Neural progenitor cell (in vitro differentiated cells): Measurements from ENCODE around the gene MBLAC2. TPM values are rescaled to one million over a fixed set of nuclear protein-coding genes. Genes with fewer than 3 reads are reported as not detected.
A peak's percentile ranks its signal among the peaks of the same experiment; 100 is the strongest.

ENCODE experiments used
- DNase-seq: peaks from one replicate; pipeline ENCODE4 v3.0.0-alpha.2; 2016; ENCODE audit warnings: low spot score
- H2AFZ ChIP-seq: fragments of 200-600 bp; sonication (generic); replicated peaks from 2 replicates; pipeline ENCODE4 v1.6.1; 2016; ENCODE audit warnings: antibody characterized with exemption
- H3F3A ChIP-seq: fragments of 200-600 bp; sonication (generic); 2 replicates; pipeline ENCODE4 v1.6.1; 2016; ENCODE audit warnings: antibody characterized with exemption, low read depth
- H3K27ac ChIP-seq: fragments of 200-600 bp; sonication (generic); 2 replicates; pipeline ENCODE4 v1.5.1; 2016; ENCODE audit warnings: mild to moderate bottlenecking
- H3K27me3 ChIP-seq: fragments of 200-600 bp; sonication (generic); 2 replicates; pipeline ENCODE4 v1.6.1; 2016; ENCODE audit warnings: mild to moderate bottlenecking, moderate library complexity
- H3K36me3 ChIP-seq: fragments of 200-600 bp; sonication (generic); 2 replicates; pipeline ENCODE4 v1.5.1; 2016
- H3K4me1 ChIP-seq: fragments of 200-600 bp; sonication (generic); 2 replicates; pipeline ENCODE4 v1.6.1; 2016; ENCODE audit warnings: mixed run types
- H3K4me2 ChIP-seq: fragments of 200-600 bp; sonication (generic); 2 replicates; pipeline ENCODE4 v1.6.1; 2016
- H3K4me3 ChIP-seq: fragments of 200-600 bp; sonication (generic); 2 replicates; pipeline ENCODE4 v1.5.1; 2016
- H3K79me2 ChIP-seq: fragments of 200-600 bp; sonication (generic); 2 replicates; pipeline ENCODE4 v1.6.1; 2016; ENCODE audit warnings: low read depth
- H3K9ac ChIP-seq: fragments of 200-600 bp; sonication (generic); 2 replicates; pipeline ENCODE4 v1.6.1; 2016
- H3K9me3 ChIP-seq: fragments of 200-600 bp; sonication (generic); 2 replicates; pipeline ENCODE4 v1.5.1; 2016; ENCODE audit warnings: low read depth
- H4K20me1 ChIP-seq: fragments of 200-600 bp; sonication (generic); 2 replicates; pipeline ENCODE4 v1.6.1; 2016; ENCODE audit warnings: low read depth
- H3K27ac Mint-ChIP-seq: 3 replicates; pipeline ENCODE4 v1.8.0; 2021; ENCODE audit warnings: mixed read lengths
- H3K27me3 Mint-ChIP-seq: 2 replicates; pipeline ENCODE4 v1.8.0; 2022; ENCODE audit warnings: low read depth, mild to moderate bottlenecking, inconsistent platforms, moderate library complexity, mixed read lengths; ENCODE audit not compliant: insufficient read depth
- H3K36me3 Mint-ChIP-seq: 3 replicates; pipeline ENCODE4 v1.8.0; 2021; ENCODE audit warnings: mixed read lengths
- H3K4me1 Mint-ChIP-seq: 3 replicates; pipeline ENCODE4 v1.8.0; 2021; ENCODE audit warnings: mixed read lengths
- H3K4me3 Mint-ChIP-seq: 3 replicates; pipeline ENCODE4 v1.8.0; 2021; ENCODE audit warnings: mild to moderate bottlenecking, moderate library complexity, mixed read lengths
- H3K9me3 Mint-ChIP-seq: 3 replicates; pipeline ENCODE4 v1.8.0; 2020; ENCODE audit warnings: mixed read lengths
- EZH2 ChIP-seq: fragments of 200-600 bp; sonication (generic); IDR thresholded peaks from 2 replicates; pipeline ENCODE4 v1.6.1; 2017; ENCODE audit warnings: antibody characterized with exemption, mild to moderate bottlenecking, moderate library complexity
- EZH2phosphoT487 ChIP-seq: fragments of 200-600 bp; sonication (generic); IDR thresholded peaks from 2 replicates; pipeline ENCODE4 v1.6.1; 2017; ENCODE audit warnings: antibody characterized with exemption
- total RNA-seq: library from RNA; depleted of rRNA; stranded (reverse); fragments of >200 nt; gene quantifications from 2 replicates; pipeline ENCODE4 v1.2.3, GENCODE V29; 2015; ENCODE audit warnings: low replicate concordance
- TF ChIP-seq, protein P1 (sequence below): fragments of 200-600 bp; sonication (generic); IDR thresholded peaks from 2 replicates; pipeline ENCODE4 v1.5.1; 2017; ENCODE audit warnings: antibody characterized with exemption, mild to moderate bottlenecking

The MBLAC2 gene
- total RNA-seq, 1 donor from 2014 or later = 5.7 TPM

DNA sequence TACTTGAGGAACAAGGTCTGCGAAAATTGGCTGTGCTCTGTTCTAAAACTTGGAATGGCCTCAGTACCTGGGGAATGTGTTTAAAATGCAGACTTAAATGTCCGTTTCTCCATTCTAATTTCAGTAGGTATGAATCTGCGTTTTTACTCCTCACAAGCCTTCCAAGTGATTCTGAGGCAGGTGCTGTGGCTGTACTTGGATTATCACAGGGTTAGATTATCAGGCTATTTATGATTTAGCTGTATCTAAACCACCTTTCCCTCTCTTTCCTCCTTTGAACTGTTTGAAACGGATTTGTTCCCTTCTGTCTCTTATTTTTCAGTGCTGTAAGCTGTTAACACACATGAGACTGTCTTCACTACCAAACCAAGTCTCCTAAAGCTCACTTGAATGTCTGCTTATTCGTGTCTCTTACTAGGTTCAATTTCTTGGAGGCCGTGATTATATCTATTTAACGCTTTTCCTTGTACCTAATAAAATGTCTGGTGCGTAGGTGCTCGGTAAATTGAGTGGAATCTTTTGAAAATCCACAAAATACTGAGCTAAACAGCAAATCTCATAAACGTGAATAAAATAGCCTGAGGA, 64.3 kb downstream of the MBLAC2 start:
- no peaks in the 10 kb centered on the region for H3K27me3 Mint-ChIP-seq
- no peak for DNase-seq
- no peaks in the 10 kb centered on the region for H3K9me3 Mint-ChIP-seq
- H3K27me3 ChIP-seq = no peaks in the 10 kb centered on the region
- no peaks in the 10 kb centered on the region for H3K9me3 ChIP-seq
- peak overlapping the region; percentile 80 for H3K4me3 ChIP-seq
- peak overlapping the region; percentile 80 for H2AFZ ChIP-seq
- peak overlapping the region; percentile 94 for H3K4me2 ChIP-seq
- peaks cover 11% of the 10 kb centered on the region for H3K36me3 Mint-ChIP-seq
- H3K27ac Mint-ChIP-seq = no peak overlapping the region
- no peak for TF ChIP-seq EZH2phosphoT487
- H3K79me2 ChIP-seq = peaks cover 52% of the 10 kb centered on the region
- H3K4me1 ChIP-seq = peaks cover 22% of the 10 kb centered on the region
- no peak overlapping the region for H3K4me3 Mint-ChIP-seq
- peaks cover 15% of the 10 kb centered on the region for H3F3A ChIP-seq
- no peaks in the 10 kb centered on the region for H4K20me1 ChIP-seq
- H3K9ac ChIP-seq = peak overlapping the region; percentile 89
- H3K36me3 ChIP-seq = peaks cover 8% of the 10 kb centered on the region
- H3K4me1 Mint-ChIP-seq = peaks cover 24% of the 10 kb centered on the region
- peak overlapping the region; percentile 79 for H3K27ac ChIP-seq

DNA sequence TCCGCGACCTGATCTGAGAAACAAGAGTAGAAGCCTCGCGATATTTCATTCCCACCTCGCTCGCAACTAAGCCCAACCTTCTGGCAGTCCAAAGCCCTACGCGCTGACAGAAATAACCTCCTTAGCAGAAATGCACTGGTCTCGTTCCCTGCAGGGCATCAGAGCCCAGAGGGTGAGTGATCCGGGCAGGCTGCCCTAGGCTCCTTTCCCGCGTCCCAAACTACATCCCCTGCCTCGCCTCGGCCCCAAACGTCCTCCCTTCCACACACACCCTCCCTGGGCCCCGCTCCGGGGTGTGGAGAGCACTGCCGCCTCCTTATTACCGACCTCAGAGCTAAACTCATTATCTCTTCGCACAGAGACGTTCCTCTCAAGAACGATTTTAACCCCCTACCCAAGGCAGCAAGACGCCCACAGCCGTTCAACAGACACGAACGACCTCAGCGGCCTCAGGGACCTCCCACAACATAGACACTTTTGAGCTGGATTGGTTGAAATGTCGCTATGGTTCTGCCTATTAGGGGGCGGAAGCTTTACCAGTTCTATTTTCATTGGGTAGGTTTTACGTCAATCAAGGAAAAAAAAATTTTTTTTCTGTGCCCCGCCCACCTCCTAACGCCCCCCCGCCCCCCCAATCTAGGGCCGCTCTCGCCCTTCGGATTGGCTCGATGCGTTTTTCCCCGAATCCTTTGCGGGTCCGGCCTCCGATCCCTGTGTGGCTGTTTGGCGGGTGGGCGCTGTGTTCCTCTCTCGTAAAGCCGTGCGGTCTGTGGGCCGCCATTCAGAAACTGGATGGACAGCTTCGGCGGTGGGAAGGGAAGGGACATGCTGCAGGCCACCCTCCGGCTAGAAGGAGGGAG, 65.0 kb downstream of the MBLAC2 start, which contains the start of gene CETN3:
CETN3 (minus strand) TSS at position 439 of the 860 bp plus-strand sequence; CDS start at position 344, 95 bp downstream.
- Histone ChIP-seq H3K4me2 (peak within 1 kb of the TSS; percentile 94), H3K4me3 (peak within 1 kb of the TSS; percentile 80), H2AFZ (peak within 1 kb of the TSS; percentile 91), H3K9ac (peak within 1 kb of the TSS; percentile 89), H3K79me2 (peaks cover 57% of the 10 kb centered on the region), H3K27ac (peak within 1 kb of the TSS; percentile 94), H3K27me3 (no peaks in the 10 kb centered on the region), H3F3A (peaks cover 15% of the 10 kb centered on the region), H4K20me1 (no peaks in the 10 kb centered on the region), H3K36me3 (peaks cover 10% of the 10 kb centered on the region), H3K4me1 (peaks cover 22% of the 10 kb centered on the region), H3K9me3 (no peaks in the 10 kb centered on the region)
- TF ChIP-seq, protein P1, sequence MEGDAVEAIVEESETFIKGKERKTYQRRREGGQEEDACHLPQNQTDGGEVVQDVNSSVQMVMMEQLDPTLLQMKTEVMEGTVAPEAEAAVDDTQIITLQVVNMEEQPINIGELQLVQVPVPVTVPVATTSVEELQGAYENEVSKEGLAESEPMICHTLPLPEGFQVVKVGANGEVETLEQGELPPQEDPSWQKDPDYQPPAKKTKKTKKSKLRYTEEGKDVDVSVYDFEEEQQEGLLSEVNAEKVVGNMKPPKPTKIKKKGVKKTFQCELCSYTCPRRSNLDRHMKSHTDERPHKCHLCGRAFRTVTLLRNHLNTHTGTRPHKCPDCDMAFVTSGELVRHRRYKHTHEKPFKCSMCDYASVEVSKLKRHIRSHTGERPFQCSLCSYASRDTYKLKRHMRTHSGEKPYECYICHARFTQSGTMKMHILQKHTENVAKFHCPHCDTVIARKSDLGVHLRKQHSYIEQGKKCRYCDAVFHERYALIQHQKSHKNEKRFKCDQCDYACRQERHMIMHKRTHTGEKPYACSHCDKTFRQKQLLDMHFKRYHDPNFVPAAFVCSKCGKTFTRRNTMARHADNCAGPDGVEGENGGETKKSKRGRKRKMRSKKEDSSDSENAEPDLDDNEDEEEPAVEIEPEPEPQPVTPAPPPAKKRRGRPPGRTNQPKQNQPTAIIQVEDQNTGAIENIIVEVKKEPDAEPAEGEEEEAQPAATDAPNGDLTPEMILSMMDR = peak; percentile 20
- no peak for TF ChIP-seq EZH2
- H3K9me3 Mint-ChIP-seq = no peaks in the 10 kb centered on the region
- peak; percentile 97 for DNase-seq
- H3K27me3 Mint-ChIP-seq = no peaks in the 10 kb centered on the region
- H3K27ac Mint-ChIP-seq = no peak within 1 kb of the TSS
- peaks cover 24% of the 10 kb centered on the region for H3K4me1 Mint-ChIP-seq
- H3K36me3 Mint-ChIP-seq = peaks cover 16% of the 10 kb centered on the region
- H3K4me3 Mint-ChIP-seq = no peak within 1 kb of the TSS

DNA sequence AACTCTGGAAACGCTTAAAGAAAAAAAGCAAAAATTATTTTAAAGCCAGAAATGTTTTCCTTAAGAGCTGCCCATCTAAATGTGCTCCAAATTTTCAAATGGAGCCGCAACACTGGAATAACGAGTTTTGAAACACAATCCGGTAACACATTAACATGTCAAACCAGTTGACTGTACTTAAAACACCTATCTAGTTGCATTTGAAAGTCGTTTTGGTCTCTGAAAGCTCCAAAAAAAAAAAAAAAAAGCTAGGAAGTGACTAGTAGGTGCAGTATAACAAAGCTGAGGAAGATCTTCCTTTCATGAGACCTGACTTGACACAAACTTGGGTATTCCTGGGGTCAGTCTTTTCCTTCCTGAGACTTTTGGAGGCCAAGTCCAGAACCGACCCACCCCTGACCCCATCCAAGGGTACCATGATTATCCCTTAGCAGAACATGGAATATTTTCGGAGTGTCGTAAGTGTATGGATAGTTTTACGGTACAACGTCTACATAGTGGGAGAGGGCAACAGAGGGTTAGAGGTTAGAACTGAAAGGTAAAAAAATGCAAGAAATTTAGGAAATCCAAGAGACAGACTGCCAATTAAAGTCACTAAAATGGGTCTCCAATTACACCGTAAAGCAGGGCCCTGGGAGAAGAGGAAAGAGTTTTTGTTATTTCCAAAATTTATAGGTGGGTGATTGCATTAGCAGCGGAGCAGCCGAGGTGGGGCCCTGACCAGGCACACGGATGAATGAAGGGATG, 65.8 kb downstream of the MBLAC2 start:
- Histone ChIP-seq H3K9ac (peak overlapping the region; percentile 86), H3K9me3 (no peaks in the 10 kb centered on the region), H3K27ac (peak overlapping the region; percentile 94), H3K4me3 (peak overlapping the region; percentile 80), H4K20me1 (no peaks in the 10 kb centered on the region), H3K79me2 (peaks cover 57% of the 10 kb centered on the region), H3K4me2 (peak overlapping the region; percentile 86), H3K4me1 (peaks cover 22% of the 10 kb centered on the region), H3K27me3 (no peaks in the 10 kb centered on the region), H2AFZ (peak overlapping the region; percentile 91), H3K36me3 (peaks cover 16% of the 10 kb centered on the region), H3F3A (peaks cover 15% of the 10 kb centered on the region)
- Mint-ChIP-seq H3K27ac (no peak overlapping the region), H3K9me3 (no peaks in the 10 kb centered on the region), H3K4me3 (no peak overlapping the region), H3K4me1 (peaks cover 24% of the 10 kb centered on the region), H3K27me3 (no peaks in the 10 kb centered on the region), H3K36me3 (peaks cover 17% of the 10 kb centered on the region)
- TF ChIP-seq EZH2 = no peak
- no peak for TF ChIP-seq EZH2phosphoT487
- TF ChIP-seq, protein P1 = no peak
- peak; percentile 16 for DNase-seq

Other genes starting within 250 kb of the MBLAC2 start
- 73.2 and 172 TPM in 2 replicates for gene CETN3, start 65.0 kb downstream of the MBLAC2 start, total RNA-seq
- gene POLR3G, start 93 bp upstream of the MBLAC2 start, total RNA-seq = 4.4 and 8.4 TPM in 2 replicates
- 8.2 and 16.3 TPM in 2 replicates for gene LYSMD3, start 54.8 kb upstream of the MBLAC2 start, total RNA-seq
- gene ADGRV1, start 84.0 kb upstream of the MBLAC2 start, total RNA-seq = 127 and 151 TPM in 2 replicates